ENCODE results near the gene XXYLT1. TPM values are rescaled to one million over a fixed set of nuclear protein-coding genes. Genes with fewer than 3 reads are reported as not detected.

XXYLT1 gene
- total RNA-seq, 1 donor from 2014 or later = 8.9 TPM

GRCh38 chr3:195266428-195266827 is 4.5 kb downstream of the XXYLT1 start:
- DNase-seq (no peak), ATAC-seq (no peak)
- intact Hi-C loops (cut with DNase I) = loop anchor here (10.0 kb wide), 1 partner anchor 582 kb away; the partner anchor contains the start of gene FAM43A
- Histone ChIP-seq H3K4me1 (peaks cover 25% of the 10 kb centered on the region), H3K36me3 (no peaks in the 10 kb centered on the region), H3K9me3 (no peaks in the 10 kb centered on the region), H3K27ac (no peak overlapping the region), H3K27me3 (ENCODE audit: low read depth) (no peaks in the 10 kb centered on the region), H3K4me3 (no peak overlapping the region)
- TF ChIP-seq CTCF (IDR thresholded peaks at IDR 0.05) = no peak

- H3K4me1 ChIP-seq = peaks cover 33% of the 10 kb centered on the region
- no peak for TF ChIP-seq CTCF (IDR thresholded peaks at IDR 0.05)
- no peak overlapping the region for H3K4me3 ChIP-seq
- intact Hi-C loops (cut with DNase I) = loop anchor here (10.0 kb wide), 1 partner anchor 581 kb away; the partner anchor contains the start of gene FAM43A
- no peak overlapping the region for H3K27ac ChIP-seq
- H3K9me3 ChIP-seq = no peaks in the 10 kb centered on the region
- DNase-seq (no peak), ATAC-seq (no peak)
- H3K27me3 ChIP-seq (ENCODE audit: low read depth) = no peaks in the 10 kb centered on the region
- no peaks in the 10 kb centered on the region for H3K36me3 ChIP-seq
Measured at GRCh38 chr3:195265363-195265976, 5.5 kb downstream of the XXYLT1 start.

GRCh38 chr3:195263925-195264600 is 6.9 kb downstream of the XXYLT1 start:
- TF ChIP-seq CTCF (IDR thresholded peaks at IDR 0.05) = no peak
- H3K27ac ChIP-seq = no peak overlapping the region
- peaks cover 29% of the 10 kb centered on the region for H3K4me1 ChIP-seq
- no peaks in the 10 kb centered on the region for H3K27me3 ChIP-seq (ENCODE audit: low read depth)
- no peak overlapping the region for H3K4me3 ChIP-seq
- no peaks in the 10 kb centered on the region for H3K36me3 ChIP-seq
- ATAC-seq (no peak), DNase-seq (no peak)
- intact Hi-C loops (cut with DNase I) = loop anchor here (10.0 kb wide), 1 partner anchor 579 kb away; the partner anchor contains the start of gene FAM43A
- H3K9me3 ChIP-seq = no peaks in the 10 kb centered on the region

GRCh38 chr3:195263193-195263924 is 7.6 kb downstream of the XXYLT1 start:
- Histone ChIP-seq H3K27ac (peak overlapping the region; percentile 14), H3K9me3 (no peaks in the 10 kb centered on the region), H3K4me1 (peaks cover 33% of the 10 kb centered on the region), H3K36me3 (no peaks in the 10 kb centered on the region), H3K4me3 (no peak overlapping the region), H3K27me3 (ENCODE audit: low read depth) (no peaks in the 10 kb centered on the region)
- TF ChIP-seq CTCF (IDR thresholded peaks at IDR 0.05) = no peak
- no peak for ATAC-seq
- no peak for DNase-seq
- intact Hi-C loops (cut with DNase I) = loop anchor here (10.0 kb wide), 1 partner anchor 579 kb away; the partner anchor contains the start of gene FAM43A

GRCh38 chr3:195261925-195262324 is 9.0 kb downstream of the XXYLT1 start:
- no peak for TF ChIP-seq CTCF (IDR thresholded peaks at IDR 0.05)
- intact Hi-C loops (cut with DNase I) = loop anchor here (10.0 kb wide), 1 partner anchor 577 kb away; the partner anchor contains the start of gene FAM43A
- H3K27ac ChIP-seq = no peak overlapping the region
- DNase-seq (no peak), ATAC-seq (no peak)
- no peaks in the 10 kb centered on the region for H3K9me3 ChIP-seq
- no peak overlapping the region for H3K4me3 ChIP-seq
- H3K36me3 ChIP-seq = no peaks in the 10 kb centered on the region
- no peaks in the 10 kb centered on the region for H3K27me3 ChIP-seq (ENCODE audit: low read depth)
- H3K4me1 ChIP-seq = peaks cover 38% of the 10 kb centered on the region
